Fibroblast of lung (primary cell): ENCODE data around the gene INTS1. TPM values are rescaled to one million over a fixed set of nuclear protein-coding genes. Genes with fewer than 3 reads are reported as not detected.

Source experiments
- DNase-seq, 2 donors: peaks; one replicate each; pipeline versions ENCODE4 v3.0.0 to v3.0.0-alpha.2; 2010; ENCODE audit warnings: low read depth in 2 of 2
- H2AFZ ChIP-seq: 2 replicates; pipeline ENCODE4 v1.5.1; 2012; ENCODE audit warnings: low read length, control low read depth, inconsistent platforms
- H3K27ac ChIP-seq: 2 replicates; pipeline ENCODE4 v1.5.1; 2011; ENCODE audit warnings: low read length, control low read depth; ENCODE audit not compliant: insufficient read depth
- H3K27me3 ChIP-seq: 2 replicates; pipeline ENCODE4 v1.5.1; 2011; ENCODE audit warnings: mild to moderate bottlenecking, low read length; ENCODE audit not compliant: control insufficient read depth, insufficient read depth
- H3K36me3 ChIP-seq: 2 replicates; pipeline ENCODE4 v1.5.1; 2011; ENCODE audit warnings: low read length; ENCODE audit not compliant: control insufficient read depth, insufficient read depth
- H3K4me1 ChIP-seq: 2 replicates; pipeline ENCODE4 v1.5.1; 2011; ENCODE audit warnings: low read length; ENCODE audit not compliant: control insufficient read depth, insufficient read depth; ENCODE audit errors: extremely low read depth
- H3K4me2 ChIP-seq: 2 replicates; pipeline ENCODE4 v1.5.1; 2011; ENCODE audit warnings: low read length, control low read depth; ENCODE audit not compliant: insufficient read depth; ENCODE audit errors: extremely low read depth
- H3K4me3 ChIP-seq, 4 experiments: fragments of 200-600 bp in 1 of 4; sonication (generic) in 1 of 4; replicated peaks in 1 of 4; 2 replicates each; pipeline ENCODE4 v1.5.1; 2011 to 2016; ENCODE audit warnings: low read length in 4 of 4, low read depth in 3 of 4, mild to moderate bottlenecking in 3 of 4, control low read depth in 2 of 4, inconsistent platforms in 1 of 4, mixed read lengths in 1 of 4; ENCODE audit not compliant: insufficient read depth in 1 of 4; ENCODE audit errors: control extremely low read depth in 1 of 4
- H3K79me2 ChIP-seq: 2 replicates; pipeline ENCODE4 v1.5.1; 2012; ENCODE audit warnings: mild to moderate bottlenecking, low read length, inconsistent platforms; ENCODE audit not compliant: control insufficient read depth, insufficient read depth
- H3K9ac ChIP-seq: 2 replicates; pipeline ENCODE4 v1.5.1; 2011; ENCODE audit warnings: mild to moderate bottlenecking, low read length, control low read depth; ENCODE audit not compliant: insufficient read depth
- H3K9me3 ChIP-seq: 2 replicates; pipeline ENCODE4 v1.5.1; 2012; ENCODE audit warnings: low read depth, low read length; ENCODE audit not compliant: control insufficient read depth, insufficient read depth
- H4K20me1 ChIP-seq: 2 replicates; pipeline ENCODE4 v1.5.1; 2011; ENCODE audit warnings: low read length; ENCODE audit not compliant: control insufficient read depth, insufficient read depth; ENCODE audit errors: extremely low read depth
- EZH2 ChIP-seq: IDR thresholded peaks from 2 replicates; pipeline ENCODE4 v1.5.1; 2012; ENCODE audit warnings: low read length, control low read depth, mild to moderate bottlenecking; ENCODE audit errors: missing control alignments
- polyA plus RNA-seq, 2 donors: library from polyadenylated mRNA; depleted of rRNA in 1 of 2; stranded (reverse) in 1 of 2; unstranded in 1 of 2; fragments of >200 nt; gene quantifications; 2 replicates each; pipeline ENCODE4 v1.2.1, GENCODE V29; 2011 to 2012; ENCODE audit warnings: missing spikeins in 1 of 2
- total RNA-seq: library from RNA; depleted of rRNA; stranded (reverse); fragments of >200 nt; gene quantifications from 2 replicates; pipeline ENCODE4 v1.2.1, GENCODE V29; 2014
- TF ChIP-seq, protein P1 (sequence below), 2 donors: IDR thresholded peaks in 1 of 2; conservative IDR thresholded peaks in 1 of 2; 1 replicate in 1 of 2; 2 replicates in 1 of 2; pipeline ENCODE4 v1.5.1; 2011 to 2012; ENCODE audit warnings: low read length in 2 of 2, control low read depth in 1 of 2, inconsistent platforms in 1 of 2, low read depth in 1 of 2, mild to moderate bottlenecking in 1 of 2

INTS1 gene
- total and polyA plus RNA-seq, 2 donors (not counting 1 experiment from before 2014, with no cell fraction given): 7.1 to 35.5 TPM

DNA sequence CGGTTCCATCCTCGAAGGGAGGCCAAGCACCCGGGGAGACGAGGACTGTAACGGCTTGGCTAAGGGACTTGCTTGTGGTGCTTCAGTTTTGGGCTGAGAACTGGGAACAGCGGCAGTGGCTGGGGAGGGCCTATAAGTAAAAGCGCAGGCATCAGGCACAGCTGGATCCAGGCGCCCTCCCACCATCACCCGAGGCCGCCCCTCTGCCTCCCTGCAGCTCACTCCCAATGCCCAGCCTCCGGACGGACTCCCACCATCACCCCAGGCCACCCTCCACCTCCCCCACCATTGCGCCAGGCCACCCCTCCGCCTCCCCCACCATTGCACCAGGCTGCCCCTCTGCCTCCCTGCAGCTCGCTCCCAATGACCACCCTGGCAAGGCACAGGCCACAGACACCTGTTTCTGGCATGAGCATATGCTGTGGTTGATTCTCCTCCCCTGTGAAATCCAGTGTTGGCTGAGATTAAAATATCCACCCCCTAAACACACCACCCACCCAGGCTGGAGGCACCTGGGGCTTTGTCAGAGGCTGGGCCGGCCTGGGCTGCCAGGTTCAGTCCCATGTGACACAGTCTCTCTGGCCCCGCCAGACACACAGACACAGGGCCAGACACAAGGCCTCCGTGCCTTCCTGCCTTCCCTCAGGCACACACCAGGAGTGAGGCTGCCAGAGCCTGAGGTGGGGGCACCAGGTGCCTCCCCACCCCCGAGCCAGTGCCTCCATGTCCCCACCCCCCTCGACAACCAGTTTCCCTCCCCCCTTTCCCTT is 61.6 kb downstream of the INTS1 start:
- Histone ChIP-seq H3K4me1 (no peaks in the 10 kb centered on the region), H3K36me3 (peaks cover 33% of the 10 kb centered on the region), H3K27me3 (no peaks in the 10 kb centered on the region), H3K4me2 (no peak overlapping the region), H3K79me2 (no peaks in the 10 kb centered on the region), H4K20me1 (no peaks in the 10 kb centered on the region), H3K27ac (no peak overlapping the region), H3K4me3 (no peak overlapping the region), H3K9me3 (no peaks in the 10 kb centered on the region), H2AFZ (no peak overlapping the region), H3K9ac (no peak overlapping the region)
- DNase-seq: no peak
- TF ChIP-seq EZH2: no peak
- TF ChIP-seq, protein P1, sequence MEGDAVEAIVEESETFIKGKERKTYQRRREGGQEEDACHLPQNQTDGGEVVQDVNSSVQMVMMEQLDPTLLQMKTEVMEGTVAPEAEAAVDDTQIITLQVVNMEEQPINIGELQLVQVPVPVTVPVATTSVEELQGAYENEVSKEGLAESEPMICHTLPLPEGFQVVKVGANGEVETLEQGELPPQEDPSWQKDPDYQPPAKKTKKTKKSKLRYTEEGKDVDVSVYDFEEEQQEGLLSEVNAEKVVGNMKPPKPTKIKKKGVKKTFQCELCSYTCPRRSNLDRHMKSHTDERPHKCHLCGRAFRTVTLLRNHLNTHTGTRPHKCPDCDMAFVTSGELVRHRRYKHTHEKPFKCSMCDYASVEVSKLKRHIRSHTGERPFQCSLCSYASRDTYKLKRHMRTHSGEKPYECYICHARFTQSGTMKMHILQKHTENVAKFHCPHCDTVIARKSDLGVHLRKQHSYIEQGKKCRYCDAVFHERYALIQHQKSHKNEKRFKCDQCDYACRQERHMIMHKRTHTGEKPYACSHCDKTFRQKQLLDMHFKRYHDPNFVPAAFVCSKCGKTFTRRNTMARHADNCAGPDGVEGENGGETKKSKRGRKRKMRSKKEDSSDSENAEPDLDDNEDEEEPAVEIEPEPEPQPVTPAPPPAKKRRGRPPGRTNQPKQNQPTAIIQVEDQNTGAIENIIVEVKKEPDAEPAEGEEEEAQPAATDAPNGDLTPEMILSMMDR (conservative IDR thresholded peaks at IDR 0.05 in 1 of 2, IDR thresholded peaks at IDR 0.05 in 1 of 2; ENCODE audit: low read depth in 1 of 2, low read length in 2 of 2): no peak

GRCh38 chr7:1441615-1442354 is 62.4 kb downstream of the INTS1 start:
- no peak overlapping the region for H3K4me3 ChIP-seq
- no peaks in the 10 kb centered on the region for H3K4me1 ChIP-seq
- no peaks in the 10 kb centered on the region for H4K20me1 ChIP-seq
- DNase-seq: no peak
- no peaks in the 10 kb centered on the region for H3K79me2 ChIP-seq
- H3K9me3 ChIP-seq: no peaks in the 10 kb centered on the region
- no peak overlapping the region for H2AFZ ChIP-seq
- no peaks in the 10 kb centered on the region for H3K27me3 ChIP-seq
- H3K4me2 ChIP-seq: no peak overlapping the region
- H3K9ac ChIP-seq: no peak overlapping the region
- H3K36me3 ChIP-seq: peaks cover 38% of the 10 kb centered on the region
- no peak overlapping the region for H3K27ac ChIP-seq
- TF ChIP-seq, protein P1 (conservative IDR thresholded peaks at IDR 0.05 in 1 of 2, IDR thresholded peaks at IDR 0.05 in 1 of 2; ENCODE audit: low read depth in 1 of 2, low read length in 2 of 2): no peak
- TF ChIP-seq EZH2: no peak

DNA sequence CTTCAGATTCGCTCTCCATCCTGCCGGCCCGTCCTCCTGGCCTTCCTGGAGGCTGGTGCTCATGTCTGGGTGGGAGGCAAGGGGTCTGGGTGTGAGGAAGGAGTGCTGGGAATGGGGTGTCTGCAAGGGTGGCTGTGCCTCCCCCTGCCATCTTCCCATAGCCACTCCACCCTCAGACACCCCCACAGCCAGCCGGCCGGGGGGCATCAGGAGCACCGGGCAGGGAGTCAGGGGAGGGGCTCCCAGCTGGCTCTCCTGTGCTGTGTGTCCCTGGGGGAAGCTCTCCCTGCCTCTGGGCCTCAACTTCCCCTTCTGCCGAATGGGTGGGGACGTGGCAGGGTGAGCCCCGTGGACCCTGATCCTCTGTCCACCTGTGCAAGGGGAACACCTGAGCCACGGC is 63.6 kb downstream of the INTS1 start:
- Histone ChIP-seq H3K9me3 (no peaks in the 10 kb centered on the region), H3K4me3 (no peak overlapping the region), H2AFZ (no peak overlapping the region), H3K27me3 (no peaks in the 10 kb centered on the region), H3K4me1 (no peaks in the 10 kb centered on the region), H3K79me2 (no peaks in the 10 kb centered on the region), H3K27ac (no peak overlapping the region), H3K4me2 (no peak overlapping the region), H3K9ac (no peak overlapping the region), H4K20me1 (no peaks in the 10 kb centered on the region), H3K36me3 (peaks cover 40% of the 10 kb centered on the region)
- TF ChIP-seq, protein P1 (conservative IDR thresholded peaks at IDR 0.05 in 1 of 2, IDR thresholded peaks at IDR 0.05 in 1 of 2; ENCODE audit: low read depth in 1 of 2, low read length in 2 of 2): no peak
- TF ChIP-seq EZH2: no peak
- no peak for DNase-seq
